GM12801 (cell line): ENCODE measurements around the gene BCR.

Experiments used
- CTCF ChIP-seq: IDR thresholded peaks from one replicate; pipeline ENCODE4 v1.5.1; 2011; ENCODE audit warnings: control low read depth; ENCODE audit not compliant: insufficient read length; ENCODE audit errors: extremely low read depth

BCR gene

GRCh38 chr22:23166841-23167616 lies 13.3 kb upstream of the BCR start:
- no peak for TF ChIP-seq CTCF

- no peak for TF ChIP-seq CTCF
These were observed 11.8 kb upstream of the BCR start for GRCh38 chr22:23168391-23169042.

- TF ChIP-seq CTCF: no peak
These were observed 11.3 kb upstream of the BCR start for GRCh38 chr22:23169043-23169406.

- no peak for TF ChIP-seq CTCF
These were observed 4.3 kb upstream of the BCR start for GRCh38 chr22:23175817-23176644.

- no peak for TF ChIP-seq CTCF
These were observed 3.7 kb upstream of the BCR start for GRCh38 chr22:23176645-23177027.

- TF ChIP-seq CTCF: no peak
These were observed 3.1 kb upstream of the BCR start for GRCh38 chr22:23177197-23177596.

- TF ChIP-seq CTCF: peak; percentile 8
These were observed 1.6 kb upstream of the BCR start for GRCh38 chr22:23178512-23179254.
